Neural cell (in vitro differentiated cells): Measurements from ENCODE around the gene STAU1. TPM values are rescaled to one million over a fixed set of nuclear protein-coding genes. Genes with fewer than 3 reads are reported as not detected.

Experiments
- H2AFZ ChIP-seq: fragments of 200-600, 300-800 bp; sonication (generic), shearing (Covaris generic); 2 replicates; pipeline ENCODE4 v1.6.0; 2014; ENCODE audit warnings: low read depth, mild to moderate bottlenecking, antibody characterized with exemption, low read length, moderate library complexity
- H3F3A ChIP-seq: fragments of 200-600 bp; shearing (Covaris generic); 2 replicates; pipeline ENCODE4 v1.6.1; 2016; ENCODE audit warnings: mild to moderate bottlenecking, moderate library complexity, mixed read lengths, antibody characterized with exemption, low read length; ENCODE audit not compliant: insufficient read depth, poor library complexity, severe bottlenecking
- H3K27ac ChIP-seq: fragments of 200-600, 300-800 bp; sonication (generic), shearing (Covaris generic); 2 replicates; pipeline ENCODE4 v1.5.1; 2014; ENCODE audit warnings: mild to moderate bottlenecking, low read length, moderate library complexity
- H3K27me3 ChIP-seq: fragments of 300-800, 200-600 bp; sonication (generic), shearing (Covaris generic); 2 replicates; pipeline ENCODE4 v1.6.0; 2014; ENCODE audit warnings: mild to moderate bottlenecking, low read depth, low read length, moderate library complexity; ENCODE audit not compliant: insufficient read depth
- H3K36me3 ChIP-seq: fragments of 300-800, 200-600 bp; sonication (generic), shearing (Covaris generic); 2 replicates; pipeline ENCODE4 v1.5.1; 2014; ENCODE audit warnings: mild to moderate bottlenecking, antibody characterized with exemption, low read length, moderate library complexity; ENCODE audit not compliant: insufficient read depth
- H3K4me2 ChIP-seq: fragments of 300-800, 200-600 bp; sonication (generic), shearing (Covaris generic); 2 replicates; pipeline ENCODE4 v1.6.0; 2014; ENCODE audit warnings: mild to moderate bottlenecking, low read length
- H3K4me3 ChIP-seq: fragments of 300-800, 200-600 bp; sonication (generic), shearing (Covaris generic); 2 replicates; pipeline ENCODE4 v1.5.1; 2014; ENCODE audit warnings: mild to moderate bottlenecking, low read length, moderate library complexity
- H3K79me2 ChIP-seq: fragments of 200-600 bp; shearing (Covaris generic); replicated peaks from 2 replicates; pipeline ENCODE4 v1.6.0; 2014; ENCODE audit warnings: mild to moderate bottlenecking, low read length, moderate library complexity; ENCODE audit not compliant: insufficient read depth
- H3K9ac ChIP-seq: fragments of 300-800, 200-600 bp; sonication (generic), shearing (Covaris generic); 2 replicates; pipeline ENCODE4 v1.6.1; 2016; ENCODE audit warnings: mild to moderate bottlenecking, low read length, mixed read lengths
- H3K9me2 ChIP-seq: fragments of 200-600 bp; shearing (Covaris generic); 2 replicates; pipeline ENCODE4 v1.6.1; 2016; ENCODE audit warnings: mild to moderate bottlenecking, low read length, mixed read lengths; ENCODE audit not compliant: insufficient read depth
- H3K9me3 ChIP-seq: fragments of 200-600, 300-800 bp; sonication (generic), shearing (Covaris generic); 2 replicates; pipeline ENCODE4 v1.6.1; 2016; ENCODE audit warnings: mild to moderate bottlenecking, mixed run types, low read length, moderate library complexity, mixed read lengths
- H4K20me1 ChIP-seq: fragments of 200-600 bp; shearing (Covaris generic); 2 replicates; pipeline ENCODE4 v1.6.1; 2016; ENCODE audit warnings: mild to moderate bottlenecking, mixed run types; ENCODE audit not compliant: insufficient read depth
- CTCF ChIP-seq: fragments of 450-650 bp; IDR thresholded peaks from 2 replicates; pipeline ENCODE4 v1.5.1; 2014; ENCODE audit warnings: antibody characterized with exemption, mild to moderate bottlenecking, moderate library complexity; ENCODE audit not compliant: poor library complexity, severe bottlenecking
- EP300 ChIP-seq: fragments of 450-650 bp; conservative IDR thresholded peaks from 2 replicates; pipeline ENCODE4 v1.6.1; 2014; ENCODE audit warnings: antibody characterized with exemption, mild to moderate bottlenecking, moderate library complexity; ENCODE audit not compliant: poor library complexity, severe bottlenecking
- EZH2 ChIP-seq: fragments of 200-600, 300-800 bp; shearing (Covaris generic), sonication (generic); IDR thresholded peaks from 2 replicates; pipeline ENCODE4 v1.6.1; 2014; ENCODE audit warnings: antibody characterized with exemption, low read length, borderline replicate concordance, mild to moderate bottlenecking; ENCODE audit not compliant: insufficient read depth, poor library complexity, severe bottlenecking
- MXI1 ChIP-seq: fragments of 450-650 bp; conservative IDR thresholded peaks from 2 replicates; pipeline ENCODE4 v1.6.1; 2014; ENCODE audit warnings: antibody characterized with exemption, mild to moderate bottlenecking; ENCODE audit not compliant: poor library complexity, severe bottlenecking
- POLR2AphosphoS5 ChIP-seq: IDR thresholded peaks from 2 replicates; pipeline ENCODE4 v1.6.1; 2012
- RAD21 ChIP-seq: fragments of 450-650 bp; conservative IDR thresholded peaks from 2 replicates; pipeline ENCODE4 v1.6.1; 2014; ENCODE audit warnings: antibody characterized with exemption, mild to moderate bottlenecking, moderate library complexity
- REST ChIP-seq: IDR thresholded peaks from 2 replicates; pipeline ENCODE4 v1.6.1; 2012; ENCODE audit warnings: borderline replicate concordance
- SMC3 ChIP-seq: fragments of 450-650 bp; conservative IDR thresholded peaks from 2 replicates; pipeline ENCODE4 v1.6.1; 2014; ENCODE audit warnings: antibody characterized with exemption, mild to moderate bottlenecking, moderate library complexity; ENCODE audit not compliant: poor library complexity
- TAF1 ChIP-seq: IDR thresholded peaks from 2 replicates; pipeline ENCODE4 v1.6.1; 2012; ENCODE audit warnings: low read depth
- polyA plus RNA-seq: library from polyadenylated mRNA; depleted of rRNA; stranded (reverse); fragments of >200 nt; gene quantifications from 2 replicates; pipeline ENCODE4 v1.2.3, GENCODE V29; 2014

STAU1 gene
- polyA plus RNA-seq, 1 donor from 2014 or later = 43.1 TPM

GRCh38 chr20:49225896-49226295 is 37.8 kb upstream of the STAU1 start:
- no peak overlapping the region for H3K9ac ChIP-seq
- H3K27me3 ChIP-seq = no peaks in the 10 kb centered on the region
- H3K79me2 ChIP-seq = no peaks in the 10 kb centered on the region
- no peak overlapping the region for H3K4me3 ChIP-seq
- TF ChIP-seq RAD21 (no peak), SMC3 (no peak), CTCF (no peak), TAF1 (no peak), POLR2AphosphoS5 (no peak), REST (no peak), MXI1 (no peak), EZH2 (no peak), EP300 (no peak)
- no peaks in the 10 kb centered on the region for H4K20me1 ChIP-seq
- no peaks in the 10 kb centered on the region for H3K9me3 ChIP-seq
- H3K36me3 ChIP-seq = peaks cover 5% of the 10 kb centered on the region
- H2AFZ ChIP-seq = no peak overlapping the region
- H3F3A ChIP-seq = no peaks in the 10 kb centered on the region
- no peaks in the 10 kb centered on the region for H3K9me2 ChIP-seq
- no peak overlapping the region for H3K4me2 ChIP-seq
- H3K27ac ChIP-seq = no peak overlapping the region

- TF ChIP-seq EZH2 = no peak
- Histone ChIP-seq H3F3A (no peaks in the 10 kb centered on the region), H3K36me3 (peaks cover 5% of the 10 kb centered on the region), H3K27me3 (no peaks in the 10 kb centered on the region), H3K9me3 (no peaks in the 10 kb centered on the region), H3K4me3 (peak overlapping the region; percentile 92), H3K9ac (peak overlapping the region; percentile 80), H2AFZ (peak overlapping the region; percentile 84), H3K27ac (peak overlapping the region; percentile 86), H3K79me2 (peaks cover 14% of the 10 kb centered on the region), H4K20me1 (no peaks in the 10 kb centered on the region), H3K4me2 (peak overlapping the region; percentile 68), H3K9me2 (no peaks in the 10 kb centered on the region)
Observed at GRCh38 chr20:49219924-49220831, 32.0 kb upstream of the STAU1 start.
